Left lung (tissue), 10 donors: ENCODE measurements around the gene KRT77. TPM values are rescaled to one million over a fixed set of nuclear protein-coding genes. Genes with fewer than 3 reads are reported as not detected.

Source experiments
- ATAC-seq: fragments of 200-7000 bp; cut with Tn5 transposase; one replicate; pipeline ENCODE4 v1.9.1; 2020; ENCODE audit warnings: moderate library complexity
- DNase-seq, 4 donors: peaks; one replicate each; pipeline ENCODE4 v3.0.0-alpha.2; 2013 to 2020
- H3K27ac ChIP-seq, 2 donors: fragments of 200-600 bp; sonication (generic) in 1 of 2; one replicate each; pipeline versions ENCODE4 v1.5.0 to v1.8.0; 2020 to 2021
- H3K27me3 ChIP-seq, 2 donors: fragments of 200-600 bp; sonication (generic) in 1 of 2; one replicate each; pipeline versions ENCODE4 v1.5.0 to v1.8.0; 2020 to 2021
- H3K36me3 ChIP-seq, 2 donors: fragments of 200-600 bp; sonication (generic) in 1 of 2; one replicate each; pipeline versions ENCODE4 v1.5.0 to v1.8.0; 2020 to 2021
- H3K4me1 ChIP-seq, 2 donors: fragments of 200-600 bp; one replicate each; pipeline ENCODE4 v1.8.0; 2021
- H3K4me3 ChIP-seq, 2 donors: fragments of 200-600 bp; sonication (generic) in 1 of 2; one replicate each; pipeline versions ENCODE4 v1.5.0 to v1.8.0; 2020 to 2021; ENCODE audit warnings: mild to moderate bottlenecking in 1 of 2
- H3K9me3 ChIP-seq, 2 donors: fragments of 200-600 bp; sonication (generic) in 1 of 2; one replicate each; pipeline versions ENCODE4 v1.5.0 to v1.8.0; 2020 to 2021
- intact Hi-C, 2 donors: fragments of 100-400 bp; cut with DNase I; formaldehyde crosslinking; loops; one replicate each; pipeline versions ENCODE4 v1.11.2 to v1.14.2; 2022
- polyA plus RNA-seq, 6 donors: library from polyadenylated mRNA; unstranded; fragments of 120-200 nt; gene quantifications; one replicate each; pipeline ENCODE4 v1.2.1, GENCODE V29; 2013; ENCODE audit not compliant: insufficient read length in 6 of 6
- total RNA-seq, 2 donors: library from RNA; stranded (reverse); fragmentation: NEBNext Ultra II Directional; extraction: Animal tissue kit (Norgen Biotek cat#: 25700); gene quantifications; one replicate each; pipeline ENCODE4 v1.2.1, GENCODE V29; 2021
- TF ChIP-seq, protein P1 (sequence below), 2 donors: fragments of 200-600 bp; sonication (generic) in 1 of 2; IDR thresholded peaks; one replicate each; pipeline versions ENCODE4 v1.5.0 to v1.8.0; 2021; ENCODE audit warnings: antibody characterized with exemption in 2 of 2
- donor health status: DM: no; HTN: yes; CAD: no.
- donor health status: DM: no; HTN: no; CAD: no.

Gene KRT77
- total and polyA plus RNA-seq, 8 donors = not detected

- intact Hi-C loops = no loop called here
- ATAC-seq = no peak
- TF ChIP-seq, protein P1, sequence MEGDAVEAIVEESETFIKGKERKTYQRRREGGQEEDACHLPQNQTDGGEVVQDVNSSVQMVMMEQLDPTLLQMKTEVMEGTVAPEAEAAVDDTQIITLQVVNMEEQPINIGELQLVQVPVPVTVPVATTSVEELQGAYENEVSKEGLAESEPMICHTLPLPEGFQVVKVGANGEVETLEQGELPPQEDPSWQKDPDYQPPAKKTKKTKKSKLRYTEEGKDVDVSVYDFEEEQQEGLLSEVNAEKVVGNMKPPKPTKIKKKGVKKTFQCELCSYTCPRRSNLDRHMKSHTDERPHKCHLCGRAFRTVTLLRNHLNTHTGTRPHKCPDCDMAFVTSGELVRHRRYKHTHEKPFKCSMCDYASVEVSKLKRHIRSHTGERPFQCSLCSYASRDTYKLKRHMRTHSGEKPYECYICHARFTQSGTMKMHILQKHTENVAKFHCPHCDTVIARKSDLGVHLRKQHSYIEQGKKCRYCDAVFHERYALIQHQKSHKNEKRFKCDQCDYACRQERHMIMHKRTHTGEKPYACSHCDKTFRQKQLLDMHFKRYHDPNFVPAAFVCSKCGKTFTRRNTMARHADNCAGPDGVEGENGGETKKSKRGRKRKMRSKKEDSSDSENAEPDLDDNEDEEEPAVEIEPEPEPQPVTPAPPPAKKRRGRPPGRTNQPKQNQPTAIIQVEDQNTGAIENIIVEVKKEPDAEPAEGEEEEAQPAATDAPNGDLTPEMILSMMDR (IDR thresholded peaks at IDR 0.05) = no peak
- H3K4me3 ChIP-seq = no peak overlapping the region
- H3K9me3 ChIP-seq = no peaks in the 10 kb centered on the region
- DNase-seq = no peak
- no peaks in the 10 kb centered on the region for H3K36me3 ChIP-seq
- H3K27ac ChIP-seq = no peak overlapping the region
- peaks cover 0 to 74% of the 10 kb centered on the region in 2 donors for H3K27me3 ChIP-seq
- no peaks in the 10 kb centered on the region for H3K4me1 ChIP-seq
These were observed 3.4 kb downstream of the KRT77 start for GRCh38 chr12:52699960-52700359.

- Histone ChIP-seq H3K9me3 (no peaks in the 10 kb centered on the region), H3K4me1 (no peaks in the 10 kb centered on the region), H3K27ac (no peak overlapping the region), H3K4me3 (no peak overlapping the region), H3K27me3 (peaks cover 0 to 74% of the 10 kb centered on the region in 2 donors), H3K36me3 (no peaks in the 10 kb centered on the region)
- no peak for ATAC-seq
- intact Hi-C loops = no loop called here
- TF ChIP-seq, protein P1 (IDR thresholded peaks at IDR 0.05) = no peak
- no peak for DNase-seq
These were observed 4.0 kb downstream of the KRT77 start for GRCh38 chr12:52699373-52699772.

DNA sequence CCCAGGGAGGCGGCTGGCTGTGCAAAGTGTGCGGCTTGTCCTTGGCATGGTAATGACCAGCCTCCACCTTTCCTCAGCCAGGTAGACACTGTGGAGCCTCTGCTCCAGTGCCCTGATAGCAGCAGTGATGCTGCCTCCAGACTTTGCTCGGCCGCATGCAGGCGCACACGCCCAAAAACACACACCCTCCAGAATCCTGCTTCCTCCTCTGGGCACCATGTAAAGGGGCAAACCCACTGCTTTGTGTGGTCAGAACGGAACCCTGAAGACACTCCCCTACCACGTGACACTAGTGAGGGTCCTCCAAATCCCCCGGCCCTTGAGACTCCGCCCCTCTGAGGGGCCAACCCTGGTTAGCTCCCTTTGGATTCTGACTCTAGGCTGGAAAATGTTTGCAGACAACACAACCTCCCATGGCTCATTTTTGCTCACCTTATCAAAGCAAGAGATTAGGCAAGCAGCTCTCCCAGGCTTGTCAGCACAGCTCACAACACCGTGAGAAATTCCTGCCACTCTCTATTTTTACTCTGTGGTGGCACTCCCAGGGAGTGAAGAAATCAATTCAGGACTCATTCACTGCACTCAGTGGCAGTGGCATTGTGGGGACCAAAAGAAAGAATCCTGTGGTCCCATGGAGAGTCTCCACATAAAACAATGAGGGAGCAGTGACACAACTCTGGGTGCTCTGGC, 4.5 kb downstream of the KRT77 start:
- H3K9me3 ChIP-seq = no peaks in the 10 kb centered on the region
- no peaks in the 10 kb centered on the region for H3K4me1 ChIP-seq
- no peak overlapping the region for H3K27ac ChIP-seq
- H3K4me3 ChIP-seq = no peak overlapping the region
- intact Hi-C loops = no loop called here
- ATAC-seq (no peak), DNase-seq (no peak)
- TF ChIP-seq, protein P1 (IDR thresholded peaks at IDR 0.05) = no peak
- peaks cover 0 to 75% of the 10 kb centered on the region in 2 donors for H3K27me3 ChIP-seq
- no peaks in the 10 kb centered on the region for H3K36me3 ChIP-seq

DNA sequence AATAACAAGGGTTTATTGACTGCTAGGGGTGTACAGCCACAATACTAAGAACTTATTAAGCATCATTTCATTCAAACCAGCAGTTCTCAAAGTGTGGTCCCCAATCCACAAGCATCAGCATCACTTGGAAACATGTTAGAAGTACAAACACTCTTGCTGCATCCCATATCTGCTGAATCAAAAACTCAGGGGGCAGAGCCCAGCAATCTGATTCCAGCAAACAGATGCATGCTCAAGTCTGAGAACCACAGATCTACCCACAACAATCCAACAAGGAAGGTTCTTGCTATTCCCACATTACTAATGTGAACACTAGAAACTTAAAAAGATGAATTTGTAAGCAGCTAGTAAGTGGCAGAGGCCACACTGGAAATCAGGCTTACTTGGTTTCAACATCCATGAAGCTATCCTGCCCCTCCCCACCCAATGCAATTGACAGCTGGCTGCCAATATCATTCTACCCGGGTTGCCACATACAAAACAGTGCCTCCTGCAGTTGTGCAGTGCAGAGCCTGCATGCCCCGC, 6.2 kb downstream of the KRT77 start:
- DNase-seq = no peak
- H3K36me3 ChIP-seq = no peaks in the 10 kb centered on the region
- no peaks in the 10 kb centered on the region for H3K4me1 ChIP-seq
- H3K4me3 ChIP-seq = no peak overlapping the region
- no peaks in the 10 kb centered on the region for H3K9me3 ChIP-seq
- H3K27me3 ChIP-seq = peaks cover 3 to 75% of the 10 kb centered on the region in 2 donors
- TF ChIP-seq, protein P1 (IDR thresholded peaks at IDR 0.05) = no peak
- H3K27ac ChIP-seq = no peak overlapping the region
- intact Hi-C loops = no loop called here
- ATAC-seq = no peak

DNA sequence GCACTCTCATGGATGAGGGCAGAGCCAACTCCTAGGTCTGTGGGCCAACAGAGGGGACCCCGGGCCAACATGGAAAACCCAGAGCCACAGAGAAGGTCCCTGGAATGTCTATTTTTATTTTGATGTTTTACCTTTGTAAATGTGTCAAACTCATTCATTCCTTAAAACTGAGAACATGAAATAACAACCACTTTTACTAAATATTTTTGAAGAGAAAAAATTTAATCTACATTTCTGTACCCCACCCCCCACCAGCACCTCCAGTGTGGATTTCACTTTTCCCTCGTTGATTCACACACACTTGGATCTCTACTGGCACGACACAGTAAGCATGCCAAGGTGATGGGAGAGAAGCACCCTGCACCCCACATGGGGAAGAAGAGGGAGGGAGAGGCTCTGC, 6.7 kb downstream of the KRT77 start:
- H3K4me1 ChIP-seq = no peaks in the 10 kb centered on the region
- intact Hi-C loops = no loop called here
- no peak for ATAC-seq
- TF ChIP-seq, protein P1 (IDR thresholded peaks at IDR 0.05) = no peak
- DNase-seq = no peak
- H3K9me3 ChIP-seq = no peaks in the 10 kb centered on the region
- H3K4me3 ChIP-seq = no peak overlapping the region
- H3K27me3 ChIP-seq = peaks cover 8 to 75% of the 10 kb centered on the region in 2 donors
- H3K36me3 ChIP-seq = no peaks in the 10 kb centered on the region
- H3K27ac ChIP-seq = no peak overlapping the region
